GM23248 (cell line): Measurements from ENCODE around the gene ERI3. TPM values are rescaled to one million over a fixed set of nuclear protein-coding genes. Genes with fewer than 3 reads are reported as not detected.

Experiments
- DNase-seq: peaks from one replicate; pipeline ENCODE4 v3.0.0-alpha.2; 2015
- H2AFZ ChIP-seq: fragments of 200-600 bp; sonication (generic); 2 replicates; pipeline ENCODE4 v1.6.1; 2016; ENCODE audit warnings: antibody characterized with exemption
- H3F3A ChIP-seq: fragments of 200-600 bp; sonication (generic); 2 replicates; pipeline ENCODE4 v1.6.1; 2016; ENCODE audit warnings: mild to moderate bottlenecking, antibody characterized with exemption, mixed run types; ENCODE audit not compliant: insufficient read depth
- H3K27ac ChIP-seq: fragments of 200-600 bp; sonication (generic); 2 replicates; pipeline ENCODE4 v1.5.1; 2016; ENCODE audit warnings: mild to moderate bottlenecking
- H3K27me3 ChIP-seq: fragments of 200-600 bp; sonication (generic); replicated peaks from 2 replicates; pipeline ENCODE4 v1.6.1; 2016; ENCODE audit warnings: mild to moderate bottlenecking; ENCODE audit not compliant: insufficient read depth
- H3K36me3 ChIP-seq: fragments of 200-600 bp; sonication (generic); 2 replicates; pipeline ENCODE4 v1.6.1; 2016; ENCODE audit warnings: low read depth, mild to moderate bottlenecking
- H3K4me1 ChIP-seq: fragments of 200-600 bp; sonication (generic); 2 replicates; pipeline ENCODE4 v1.6.1; 2016; ENCODE audit warnings: mild to moderate bottlenecking; ENCODE audit not compliant: insufficient read depth
- H3K4me2 ChIP-seq: fragments of 200-600 bp; sonication (generic); one replicate; pipeline ENCODE4 v1.6.1; 2016; ENCODE audit warnings: mild to moderate bottlenecking; ENCODE audit not compliant: unreplicated experiment
- H3K4me3 ChIP-seq: fragments of 200-600 bp; sonication (generic); 2 replicates; pipeline ENCODE4 v1.5.1; 2016; ENCODE audit warnings: mild to moderate bottlenecking
- H3K79me2 ChIP-seq: fragments of 200-600 bp; sonication (generic); 2 replicates; pipeline ENCODE4 v1.6.1; 2016; ENCODE audit warnings: mild to moderate bottlenecking; ENCODE audit not compliant: insufficient read depth
- H3K9ac ChIP-seq: fragments of 200-600 bp; sonication (generic); 2 replicates; pipeline ENCODE4 v1.6.1; 2016; ENCODE audit warnings: mild to moderate bottlenecking
- H3K9me2 ChIP-seq: fragments of 200-600 bp; sonication (generic); 2 replicates; pipeline ENCODE4 v1.6.1; 2016; ENCODE audit warnings: mixed run types, mild to moderate bottlenecking, moderate library complexity; ENCODE audit not compliant: insufficient read depth
- H3K9me3 ChIP-seq: fragments of 200-600 bp; sonication (generic); one replicate; pipeline ENCODE4 v1.6.1; 2017; ENCODE audit warnings: low read depth
- H4K20me1 ChIP-seq: fragments of 200-600 bp; sonication (generic); 2 replicates; pipeline ENCODE4 v1.6.0; 2016; ENCODE audit not compliant: insufficient read depth
- EZH2 ChIP-seq: fragments of 200-600 bp; sonication (generic); IDR thresholded peaks from 2 replicates; pipeline ENCODE4 v1.6.1; 2018; ENCODE audit warnings: antibody characterized with exemption, mild to moderate bottlenecking; ENCODE audit not compliant: insufficient read depth, poor library complexity, severe bottlenecking
- EZH2phosphoT487 ChIP-seq: fragments of 200-600 bp; sonication (generic); IDR thresholded peaks from 2 replicates; pipeline ENCODE4 v1.6.1; 2018; ENCODE audit warnings: antibody characterized with exemption, moderate library complexity, mild to moderate bottlenecking, low read depth; ENCODE audit not compliant: insufficient read depth
- WGBS, 2 experiments: methylation state at CpG; one replicate each; pipeline ENCODE4 v1.1.6; 2015 to 2017; ENCODE audit warnings: low lambda C conversion rate in 2 of 2, low coverage in 1 of 2; ENCODE audit errors: missing lambda C conversion rate in 2 of 2; 5-methylcytosine and 5-hydroxymethylcytosine counted together
- in situ Hi-C: fragments of 300-500 bp; cut with MboI; formaldehyde crosslinking; loops from 2 replicates; pipeline ENCODE4 v1.15.0; 2020
- polyA plus RNA-seq: library from polyadenylated mRNA; unstranded; fragments of >200 nt; fragmentation: Nextera tagmentation; extraction: Ambion mirVana; gene quantifications from 2 replicates; pipeline ENCODE4 v1.2.1, GENCODE V29; 2016
- total RNA-seq: library from RNA; depleted of rRNA; stranded (reverse); fragments of >200 nt; shearing (Covaris generic); gene quantifications from 2 replicates; pipeline ENCODE4 v1.2.3, GENCODE V29; 2014

Gene ERI3
- total and polyA plus RNA-seq, 2 experiments from 2014 or later = 51.2 to 83.4 TPM

GRCh38 chr1:44333376-44333775 lies 21.7 kb downstream of the ERI3 start:
- Histone ChIP-seq H3K36me3 (peaks cover 8% of the 10 kb centered on the region; the same call in 1 of the 2 replicates), H3K27me3 (no peaks in the 10 kb centered on the region), H3K4me1 (peaks cover 9% of the 10 kb centered on the region), H3K27ac (no peak overlapping the region), H3K9me3 (no peaks in the 10 kb centered on the region), H3K79me2 (peaks cover 42% of the 10 kb centered on the region), H3K4me2 (no peak overlapping the region), H3K9ac (no peak overlapping the region), H2AFZ (no peak overlapping the region), H3K4me3 (no peak overlapping the region), H3F3A (peaks cover 17% of the 10 kb centered on the region; the same call in 1 of the 2 replicates), H4K20me1 (no peaks in the 10 kb centered on the region), H3K9me2 (no peaks in the 10 kb centered on the region)
- TF ChIP-seq EZH2phosphoT487 (no peak), EZH2 (no peak)
- no peak for DNase-seq
- in situ Hi-C loops = no loop called here
- WGBS, 2 experiments = 96% methylated on average over 6 of the region's 6 CpGs

- H4K20me1 ChIP-seq = no peaks in the 10 kb centered on the region
- DNase-seq = no peak
- no peak overlapping the region for H3K9ac ChIP-seq
- H3K4me1 ChIP-seq = peaks cover 14% of the 10 kb centered on the region
- peaks cover 20% of the 10 kb centered on the region for H3F3A ChIP-seq
- in situ Hi-C loops = no loop called here
- TF ChIP-seq EZH2 (no peak), EZH2phosphoT487 (no peak)
- WGBS, 2 experiments = 97 to 100% methylated on average over 9 of the region's 9 CpGs
- no peak overlapping the region for H3K4me2 ChIP-seq
- no peaks in the 10 kb centered on the region for H3K27me3 ChIP-seq
- H3K27ac ChIP-seq = no peak overlapping the region
- H3K9me2 ChIP-seq = no peaks in the 10 kb centered on the region
- H3K79me2 ChIP-seq = peaks cover 42% of the 10 kb centered on the region
- peaks cover 4% of the 10 kb centered on the region; the same call in 1 of the 2 replicates for H3K36me3 ChIP-seq
- no peaks in the 10 kb centered on the region for H3K9me3 ChIP-seq
- no peak overlapping the region for H3K4me3 ChIP-seq
- no peak overlapping the region for H2AFZ ChIP-seq
Measured at GRCh38 chr1:44332505-44332904, 22.6 kb downstream of the ERI3 start.

- Histone ChIP-seq H3F3A (peaks cover 31% of the 10 kb centered on the region), H3K27me3 (no peaks in the 10 kb centered on the region), H3K27ac (no peak overlapping the region), H3K4me1 (peaks cover 30% of the 10 kb centered on the region), H2AFZ (no peak overlapping the region), H3K9ac (no peak overlapping the region), H3K79me2 (peaks cover 46% of the 10 kb centered on the region), H3K9me3 (no peaks in the 10 kb centered on the region), H3K4me2 (no peak overlapping the region), H3K4me3 (no peak overlapping the region), H3K36me3 (0 out of 2 replicates have a peak, but pooled peaks cover 4% of the 10 kb centered on the region), H4K20me1 (no peaks in the 10 kb centered on the region), H3K9me2 (no peaks in the 10 kb centered on the region)
- no peak for TF ChIP-seq EZH2
- TF ChIP-seq EZH2phosphoT487 = no peak
- 95 to 100% methylated on average over 2 of the region's 2 CpGs for WGBS, 2 experiments
- DNase-seq = no peak
- in situ Hi-C loops = no loop called here
Measured at GRCh38 chr1:44330935-44331334, 24.1 kb downstream of the ERI3 start.

GRCh38 chr1:44328671-44329416 lies 26.2 kb downstream of the ERI3 start:
- Histone ChIP-seq H3K36me3 (no peaks in the 10 kb centered on the region), H4K20me1 (no peaks in the 10 kb centered on the region), H3K9me2 (no peaks in the 10 kb centered on the region), H3K9ac (peak overlapping the region; percentile 70), H3F3A (peaks cover 31% of the 10 kb centered on the region), H3K4me2 (peak overlapping the region; percentile 64), H3K79me2 (peaks cover 47% of the 10 kb centered on the region), H3K9me3 (no peaks in the 10 kb centered on the region), H2AFZ (no peak overlapping the region), H3K4me1 (peaks cover 34% of the 10 kb centered on the region), H3K27ac (peak overlapping the region; percentile 92), H3K4me3 (no peak overlapping the region), H3K27me3 (no peaks in the 10 kb centered on the region)
- in situ Hi-C loops = no loop called here
- TF ChIP-seq EZH2 = no peak
- no peak for TF ChIP-seq EZH2phosphoT487
- DNase-seq = no peak
- 74 to 79% methylated on average over 5 of the region's 5 CpGs for WGBS, 2 experiments
